HG03565 (cell line): ENCODE measurements around the gene ITCH.
A peak's percentile ranks its signal among the peaks of the same experiment; 100 is the strongest.

Experiments used
- ATAC-seq: cut with Tn5 transposase; IDR thresholded peaks from one replicate; pipeline ENCODE4 v1.9.1; 2021; ENCODE audit warnings: mild to moderate bottlenecking, moderate library complexity; ENCODE audit not compliant: unreplicated experiment

Gene ITCH

DNA sequence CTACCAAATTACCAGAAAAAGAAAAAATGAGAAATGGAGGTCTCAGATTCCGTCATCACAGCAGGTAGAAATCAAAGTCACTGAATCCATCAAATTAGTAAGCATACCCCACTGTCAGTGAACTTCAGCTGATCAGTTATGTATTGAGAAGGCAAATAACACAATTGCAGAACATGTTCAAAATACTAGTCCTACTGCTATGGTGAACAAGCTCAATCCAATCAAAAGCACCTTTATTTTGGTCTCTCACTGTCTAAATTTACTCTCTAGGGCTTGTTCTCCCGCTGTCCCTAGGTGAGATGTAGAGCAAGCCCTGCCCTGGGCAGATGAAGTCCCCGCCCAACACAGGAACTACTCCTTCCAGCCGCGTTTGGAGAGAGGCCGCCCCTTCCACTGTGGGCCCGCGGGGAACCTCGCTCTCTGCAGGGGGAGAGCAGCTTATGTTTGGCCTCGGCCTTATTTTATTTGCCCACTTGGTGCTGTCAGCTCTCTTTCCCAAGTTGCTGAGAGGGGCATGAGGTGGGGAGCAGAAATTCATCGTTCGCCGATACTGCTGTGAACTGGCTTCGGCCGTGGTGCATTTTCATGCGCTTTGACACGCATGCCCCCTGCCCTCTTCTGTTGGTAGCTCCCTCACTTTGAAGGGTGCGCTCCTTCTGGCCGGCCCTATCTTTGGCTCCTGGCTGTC is 181.2 kb downstream of the ITCH start:
- ATAC-seq, result no peak

- no peak for ATAC-seq
These were observed 183.7 kb downstream of the ITCH start for GRCh38 chr20:34546751-34547181.

GRCh38 chr20:34547844-34548613 is 185.0 kb downstream of the ITCH start:
- ATAC-seq, result no peak

DNA sequence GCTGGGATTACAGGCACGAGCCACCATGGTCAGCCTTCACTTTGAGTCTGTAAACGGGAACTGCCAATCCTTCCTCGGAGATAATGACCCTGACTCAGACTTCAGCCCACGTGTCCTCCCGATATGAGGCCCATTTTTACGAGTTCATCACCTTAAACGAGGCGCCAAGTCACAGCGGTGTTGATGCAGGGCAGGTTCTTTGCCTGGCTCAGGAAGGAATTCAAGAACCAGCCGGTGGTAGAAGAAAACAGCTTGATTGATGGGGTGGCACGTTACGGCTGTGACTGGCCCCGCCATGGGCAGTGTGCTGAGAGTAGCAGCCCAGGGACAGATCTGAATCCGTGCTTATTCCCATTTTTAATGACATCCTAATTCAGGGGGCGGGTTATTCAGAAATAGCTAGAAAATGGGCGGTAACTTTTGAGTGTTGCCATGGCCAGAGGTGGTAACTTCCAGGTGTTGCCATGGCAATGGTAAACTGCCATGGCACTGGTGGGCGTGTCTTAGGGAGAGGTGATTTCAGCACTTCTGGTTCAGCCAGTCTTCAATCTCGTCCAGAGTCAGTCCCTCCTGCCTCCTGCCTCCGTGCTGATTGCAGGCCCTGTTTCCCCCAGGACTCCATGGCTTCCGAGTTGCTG is 186.3 kb downstream of the ITCH start:
- ATAC-seq, result no peak

- ATAC-seq, result no peak
These were observed 186.8 kb downstream of the ITCH start for GRCh38 chr20:34549929-34550305.

DNA sequence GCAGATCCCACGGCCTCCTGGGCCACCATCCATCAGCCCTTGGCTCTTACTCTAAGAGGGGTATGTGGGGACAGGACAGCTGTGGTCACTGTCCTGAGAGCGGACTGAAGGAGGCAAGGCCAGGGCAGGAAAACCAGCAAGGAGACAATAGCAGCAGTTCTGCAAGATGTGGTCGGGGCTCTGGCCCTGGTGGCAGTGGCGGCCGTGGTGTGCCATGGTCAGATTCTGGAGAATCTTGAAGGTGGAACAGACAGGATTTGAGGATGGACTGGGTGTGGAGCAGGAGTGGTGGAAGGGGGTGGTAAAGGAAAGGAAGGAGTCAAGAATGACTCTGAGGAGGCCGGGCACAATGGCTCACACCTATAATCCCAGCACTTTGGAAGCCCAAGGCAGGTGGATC is 189.5 kb downstream of the ITCH start:
- ATAC-seq, result no peak

- no peak for ATAC-seq
These were observed 190.3 kb downstream of the ITCH start for GRCh38 chr20:34553366-34553867.

- no peak for ATAC-seq
These were observed 194.9 kb downstream of the ITCH start for GRCh38 chr20:34557936-34558319.

- peak; percentile 49 for ATAC-seq
These were observed 195.5 kb downstream of the ITCH start, which contains the start of gene MAP1LC3A for GRCh38 chr20:34558320-34559218. MAP1LC3A (plus strand) TSS chr20:34558718; CDS start chr20:34558869, 151 bp downstream.

GRCh38 chr20:34559311-34560140 is 196.5 kb downstream of the ITCH start:
- ATAC-seq, result no peak

GRCh38 chr20:34560141-34560523 is 197.1 kb downstream of the ITCH start:
- ATAC-seq, result no peak

- no peak for ATAC-seq
These were observed 197.5 kb downstream of the ITCH start for GRCh38 chr20:34560614-34561013.
